ENCODE results near the gene NFIA.

Gene NFIA

GRCh38 chr1:61085206-61085982 lies 3.0 kb downstream of the NFIA start:
- DNase-seq: no peak

GRCh38 chr1:61085983-61086644 lies 3.8 kb downstream of the NFIA start:
- no peak for DNase-seq

GRCh38 chr1:61087571-61087970 lies 5.2 kb downstream of the NFIA start:
- DNase-seq: no peak

- no peak for DNase-seq
These were observed 6.0 kb downstream of the NFIA start for GRCh38 chr1:61088163-61088974.

GRCh38 chr1:61089338-61089737 lies 7.0 kb downstream of the NFIA start:
- DNase-seq: no peak

GRCh38 chr1:61089741-61090140 lies 7.4 kb downstream of the NFIA start:
- DNase-seq: no peak

- no peak for DNase-seq
These were observed 8.3 kb downstream of the NFIA start for GRCh38 chr1:61090546-61091202.

- no peak for DNase-seq
These were observed 9.1 kb downstream of the NFIA start for GRCh38 chr1:61091455-61091854.

GRCh38 chr1:61092642-61093041 lies 10.3 kb downstream of the NFIA start:
- DNase-seq: no peak

GRCh38 chr1:61093525-61094137 lies 11.3 kb downstream of the NFIA start:
- no peak for DNase-seq

- no peak for DNase-seq
These were observed 12.5 kb downstream of the NFIA start for GRCh38 chr1:61094677-61095469.

- DNase-seq: no peak
These were observed 13.1 kb downstream of the NFIA start for GRCh38 chr1:61095470-61095812.

GRCh38 chr1:61097317-61097716 lies 15.0 kb downstream of the NFIA start:
- DNase-seq: no peak

GRCh38 chr1:61097722-61098121 lies 15.4 kb downstream of the NFIA start:
- DNase-seq: no peak

- no peak for DNase-seq
These were observed 16.0 kb downstream of the NFIA start for GRCh38 chr1:61098333-61098732.

GRCh38 chr1:61098906-61099437 lies 16.6 kb downstream of the NFIA start:
- no peak for DNase-seq

GRCh38 chr1:61100578-61100977 lies 18.2 kb downstream of the NFIA start:
- DNase-seq: no peak

- no peak for DNase-seq
These were observed 19.2 kb downstream of the NFIA start for GRCh38 chr1:61101536-61101935.

GRCh38 chr1:61102041-61102440 lies 19.7 kb downstream of the NFIA start:
- DNase-seq: no peak

GRCh38 chr1:61102621-61103020 lies 20.3 kb downstream of the NFIA start:
- no peak for DNase-seq

GRCh38 chr1:61104220-61104671 lies 21.9 kb downstream of the NFIA start:
- no peak for DNase-seq

GRCh38 chr1:61107638-61108037 lies 25.3 kb downstream of the NFIA start:
- DNase-seq: no peak

All from stimulated activated CD4-positive, alpha-beta T cell treated with anti-CD3 and anti-CD28 coated beads, Interleukin-2, amount 100 ng/mL, for 48 hours (primary cell).